ENCODE data around the gene TRAP1. TPM values are rescaled to one million over a fixed set of nuclear protein-coding genes. Genes with fewer than 3 reads are reported as not detected.
"Not testable (repeated sequence)": the region's sequence is repeated elsewhere in the genome, so short reads cannot be mapped to it uniquely, and the experiment has no call there.

Gene TRAP1
- total and polyA plus RNA-seq, 5 donors from 2014 or later: 38.7 to 65.0 (median 48.0) TPM

GRCh38 chr16:3718628-3719027 lies 1.3 kb upstream of the TRAP1 start:
- H3K9me3 ChIP-seq (ENCODE audit: control insufficient read depth in 2 of 2, low read length in 2 of 2): no peaks in the 10 kb centered on the region
- H3K4me1 ChIP-seq (ENCODE audit: control insufficient read depth, insufficient read depth, low read length, poor library complexity, severe bottlenecking): peaks cover 20% of the 10 kb centered on the region
- H3K36me3 ChIP-seq (ENCODE audit: control insufficient read depth, insufficient read depth, low read length): peaks cover 1% of the 10 kb centered on the region
- no peak overlapping the region for H3K27ac ChIP-seq (ENCODE audit: insufficient read depth, low read length, poor library complexity, severe bottlenecking)
- DNase-seq (no peak), ATAC-seq (ENCODE audit: low read depth in 2 of 2) (no peak)
- Mint-ChIP-seq H3K4me1 (peaks cover 14 to 31% (median 19%) of the 10 kb centered on the region in 4 donors), H3K27ac (peak overlapping the region; percentile 32 to 89 (median 79)), H3K36me3 (peaks cover 3% of the 10 kb centered on the region), H3K9me3 (no peaks in the 10 kb centered on the region), H3K27me3 (no peaks in the 10 kb centered on the region), H3K4me3 (peak overlapping the region; percentile 84 to 91 (median 86))
- H3K27me3 ChIP-seq (ENCODE audit: control insufficient read depth, insufficient read depth, low read length): no peaks in the 10 kb centered on the region
- no peak overlapping the region for H3K4me3 ChIP-seq (ENCODE audit: low read depth, low read length)

- Mint-ChIP-seq H3K9me3 (no peaks in the 10 kb centered on the region), H3K4me3 (peak overlapping the region; percentile 84 to 91 (median 86)), H3K27ac (peak overlapping the region; percentile 84 to 91 (median 89)), H3K4me1 (peaks cover 14 to 38% (median 22%) of the 10 kb centered on the region in 4 donors), H3K27me3 (no peaks in the 10 kb centered on the region), H3K36me3 (peaks cover 3% of the 10 kb centered on the region)
- no peaks in the 10 kb centered on the region for H3K9me3 ChIP-seq (ENCODE audit: control insufficient read depth in 2 of 2, low read length in 2 of 2)
- peaks cover 20% of the 10 kb centered on the region for H3K4me1 ChIP-seq (ENCODE audit: control insufficient read depth, insufficient read depth, low read length, poor library complexity, severe bottlenecking)
- no peaks in the 10 kb centered on the region for H3K27me3 ChIP-seq (ENCODE audit: control insufficient read depth, insufficient read depth, low read length)
- peak overlapping the region; percentile 86 for H3K27ac ChIP-seq (ENCODE audit: insufficient read depth, low read length, poor library complexity, severe bottlenecking)
- ATAC-seq (ENCODE audit: low read depth in 2 of 2) (no peak), DNase-seq (no peak)
- H3K4me3 ChIP-seq (ENCODE audit: low read depth, low read length): peak overlapping the region; percentile 86
- peaks cover 6% of the 10 kb centered on the region for H3K36me3 ChIP-seq (ENCODE audit: control insufficient read depth, insufficient read depth, low read length)
Measured at GRCh38 chr16:3718019-3718391, 681 bp upstream of the TRAP1 start.

- Mint-ChIP-seq H3K36me3 (peaks cover 7% of the 10 kb centered on the region), H3K4me3 (peak overlapping the region; percentile 90 to 95 (median 92))
- peak in 1 of 3 donors; percentile 53 for DNase-seq
Measured at GRCh38 chr16:3716831-3717234, 491 bp downstream of the TRAP1 start.

GRCh38 chr16:3715430-3715829 lies 1.9 kb downstream of the TRAP1 start:
- H3K4me1 Mint-ChIP-seq: peaks cover 14 to 51% (median 30%) of the 10 kb centered on the region in 4 donors
- Histone ChIP-seq H3K4me1 (ENCODE audit: control insufficient read depth, insufficient read depth, low read length, poor library complexity, severe bottlenecking) (peaks cover 20% of the 10 kb centered on the region), H3K9me3 (ENCODE audit: control insufficient read depth in 2 of 2, low read length in 2 of 2) (no peaks in the 10 kb centered on the region), H3K36me3 (ENCODE audit: control insufficient read depth, insufficient read depth, low read length) (peaks cover 9% of the 10 kb centered on the region), H3K4me3 (ENCODE audit: low read depth, low read length) (no peak overlapping the region), H3K27ac (ENCODE audit: insufficient read depth, low read length, poor library complexity, severe bottlenecking) (no peak overlapping the region), H3K27me3 (ENCODE audit: control insufficient read depth, insufficient read depth, low read length) (no peaks in the 10 kb centered on the region)
- peaks cover 7% of the 10 kb centered on the region for H3K36me3 Mint-ChIP-seq
- H3K27me3 Mint-ChIP-seq: no peaks in the 10 kb centered on the region
- ATAC-seq (ENCODE audit: low read depth in 2 of 2) (no peak), DNase-seq (no peak)
- no peaks in the 10 kb centered on the region for H3K9me3 Mint-ChIP-seq
- no peak overlapping the region for H3K27ac Mint-ChIP-seq
- peak overlapping the region in 3 of 4 donors; percentile 28 to 94 (median 90) for H3K4me3 Mint-ChIP-seq

More at GRCh38 chr16:3716831-3717234, 491 bp downstream of the TRAP1 start:
- H3K36me3 ChIP-seq (ENCODE audit: control insufficient read depth, insufficient read depth, low read length): peaks cover 9% of the 10 kb centered on the region
- ATAC-seq (ENCODE audit: low read depth in 2 of 2): peak; percentile 7 to 13
- H3K27ac ChIP-seq (ENCODE audit: insufficient read depth, low read length, poor library complexity, severe bottlenecking): peak overlapping the region; percentile 86
- peaks cover 20% of the 10 kb centered on the region for H3K4me1 ChIP-seq (ENCODE audit: control insufficient read depth, insufficient read depth, low read length, poor library complexity, severe bottlenecking)
- Mint-ChIP-seq H3K27me3 (no peaks in the 10 kb centered on the region), H3K27ac (peak overlapping the region in 2 of 3 donors; percentile 88 to 92), H3K4me1 (peaks cover 14 to 47% (median 28%) of the 10 kb centered on the region in 4 donors), H3K9me3 (no peaks in the 10 kb centered on the region)
- no peaks in the 10 kb centered on the region for H3K9me3 ChIP-seq (ENCODE audit: control insufficient read depth in 2 of 2, low read length in 2 of 2)
- H3K27me3 ChIP-seq (ENCODE audit: control insufficient read depth, insufficient read depth, low read length): no peaks in the 10 kb centered on the region
- peak overlapping the region; percentile 71 for H3K4me3 ChIP-seq (ENCODE audit: low read depth, low read length)

- H3K9me3 ChIP-seq (ENCODE audit: control insufficient read depth in 2 of 2, low read length in 2 of 2); DNase-seq; H3K36me3 Mint-ChIP-seq; H3K36me3 ChIP-seq (ENCODE audit: control insufficient read depth, insufficient read depth, low read length); H3K27ac Mint-ChIP-seq; H3K27me3 Mint-ChIP-seq; H3K9me3 Mint-ChIP-seq; ATAC-seq (ENCODE audit: low read depth in 2 of 2); H3K27ac ChIP-seq (ENCODE audit: insufficient read depth, low read length, poor library complexity, severe bottlenecking); H3K4me3 ChIP-seq (ENCODE audit: low read depth, low read length); H3K27me3 ChIP-seq (ENCODE audit: control insufficient read depth, insufficient read depth, low read length): not testable (repeated sequence)
- H3K4me1 ChIP-seq (ENCODE audit: control insufficient read depth, insufficient read depth, low read length, poor library complexity, severe bottlenecking): peaks cover 20% of the 10 kb centered on the region
- Mint-ChIP-seq H3K4me3 (peak overlapping the region; percentile 50 to 94 (median 84)), H3K4me1 (peaks cover 14 to 54% (median 34%) of the 10 kb centered on the region in 4 donors)
Measured at GRCh38 chr16:3714378-3714777, 2.9 kb downstream of the TRAP1 start.

- Histone ChIP-seq H3K27ac (ENCODE audit: insufficient read depth, low read length, poor library complexity, severe bottlenecking) (no peak overlapping the region), H3K27me3 (ENCODE audit: control insufficient read depth, insufficient read depth, low read length) (no peaks in the 10 kb centered on the region), H3K4me3 (ENCODE audit: low read depth, low read length) (no peak overlapping the region), H3K36me3 (ENCODE audit: control insufficient read depth, insufficient read depth, low read length) (peaks cover 9% of the 10 kb centered on the region), H3K9me3 (ENCODE audit: control insufficient read depth in 2 of 2, low read length in 2 of 2) (no peaks in the 10 kb centered on the region), H3K4me1 (ENCODE audit: control insufficient read depth, insufficient read depth, low read length, poor library complexity, severe bottlenecking) (peaks cover 20% of the 10 kb centered on the region)
- Mint-ChIP-seq H3K27me3 (no peaks in the 10 kb centered on the region), H3K36me3 (peaks cover 7% of the 10 kb centered on the region), H3K27ac (no peak overlapping the region), H3K9me3 (no peaks in the 10 kb centered on the region), H3K4me3 (peak overlapping the region in 2 of 4 donors; percentile 15 to 94), H3K4me1 (peaks cover 14 to 54% (median 34%) of the 10 kb centered on the region in 4 donors)
- DNase-seq (no peak), ATAC-seq (ENCODE audit: low read depth in 2 of 2) (no peak)
Measured at GRCh38 chr16:3713587-3714242, 3.6 kb downstream of the TRAP1 start.

GRCh38 chr16:3712861-3713372 lies 4.4 kb downstream of the TRAP1 start:
- H3K36me3 Mint-ChIP-seq: peaks cover 7% of the 10 kb centered on the region
- Histone ChIP-seq H3K36me3 (ENCODE audit: control insufficient read depth, insufficient read depth, low read length) (peaks cover 9% of the 10 kb centered on the region), H3K27me3 (ENCODE audit: control insufficient read depth, insufficient read depth, low read length) (no peaks in the 10 kb centered on the region), H3K4me1 (ENCODE audit: control insufficient read depth, insufficient read depth, low read length, poor library complexity, severe bottlenecking) (peaks cover 16% of the 10 kb centered on the region), H3K9me3 (ENCODE audit: control insufficient read depth in 2 of 2, low read length in 2 of 2) (no peaks in the 10 kb centered on the region), H3K4me3 (ENCODE audit: low read depth, low read length) (no peak overlapping the region), H3K27ac (ENCODE audit: insufficient read depth, low read length, poor library complexity, severe bottlenecking) (no peak overlapping the region)
- DNase-seq (no peak), ATAC-seq (ENCODE audit: low read depth in 2 of 2) (no peak)
- peak overlapping the region in 1 of 3 donors; percentile 50 for H3K27ac Mint-ChIP-seq
- H3K9me3 Mint-ChIP-seq: no peaks in the 10 kb centered on the region
- peak overlapping the region in 1 of 4 donors; percentile 94 for H3K4me3 Mint-ChIP-seq
- peaks cover 11 to 50% (median 31%) of the 10 kb centered on the region in 4 donors for H3K4me1 Mint-ChIP-seq
- H3K27me3 Mint-ChIP-seq: no peaks in the 10 kb centered on the region
